Measurements from ENCODE around the gene ALG14.

The ALG14 gene

DNA sequence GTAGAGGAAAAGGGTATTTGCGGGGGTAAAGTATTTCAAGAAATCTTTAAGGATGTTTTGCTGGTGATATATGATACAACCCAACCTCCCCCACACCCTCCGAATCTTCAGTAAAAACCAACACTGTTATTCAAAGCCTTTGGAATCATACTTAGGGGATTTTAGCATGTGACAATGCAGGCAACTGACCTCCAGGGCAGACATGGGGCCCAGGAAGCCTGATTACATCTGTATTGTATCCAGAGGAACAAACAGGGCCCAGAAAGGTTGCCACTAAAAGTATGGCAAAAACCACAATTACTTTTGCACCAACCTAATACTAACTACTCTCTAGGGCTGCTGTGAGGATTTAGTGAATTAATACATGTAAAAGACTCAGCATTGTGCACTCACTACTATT is 102.0 kb downstream of the ALG14 start:
- no peaks in the 10 kb centered on the region for H4K20me1 ChIP-seq (ENCODE audit: insufficient read depth, low read length)
- H2AFZ ChIP-seq (ENCODE audit: low read length): no peak overlapping the region
- H3K4me3 ChIP-seq (ENCODE audit: low read depth, low read length, poor library complexity, severe bottlenecking): no peak overlapping the region
- no peaks in the 10 kb centered on the region for H3K36me3 ChIP-seq (ENCODE audit: insufficient read depth, low read length)
- no peaks in the 10 kb centered on the region; the same call in 1 of the 2 replicates for H3F3A ChIP-seq (ENCODE audit: insufficient read depth, low read length)
- no peaks in the 10 kb centered on the region for H3K79me2 ChIP-seq (ENCODE audit: insufficient read depth, low read length)
- no peaks in the 10 kb centered on the region for H3K27me3 ChIP-seq (ENCODE audit: insufficient read depth, low read length)
- H3K9me2 ChIP-seq (ENCODE audit: low read depth, low read length): no peaks in the 10 kb centered on the region
- no peaks in the 10 kb centered on the region for H3K4me1 ChIP-seq (ENCODE audit: insufficient read depth, low read length, severe bottlenecking)
- no peak overlapping the region for H3K27ac ChIP-seq (ENCODE audit: low read depth, low read length, poor library complexity, severe bottlenecking)
- no peaks in the 10 kb centered on the region for H3K9me3 ChIP-seq (ENCODE audit: low read length)
- TF ChIP-seq, protein P1, sequence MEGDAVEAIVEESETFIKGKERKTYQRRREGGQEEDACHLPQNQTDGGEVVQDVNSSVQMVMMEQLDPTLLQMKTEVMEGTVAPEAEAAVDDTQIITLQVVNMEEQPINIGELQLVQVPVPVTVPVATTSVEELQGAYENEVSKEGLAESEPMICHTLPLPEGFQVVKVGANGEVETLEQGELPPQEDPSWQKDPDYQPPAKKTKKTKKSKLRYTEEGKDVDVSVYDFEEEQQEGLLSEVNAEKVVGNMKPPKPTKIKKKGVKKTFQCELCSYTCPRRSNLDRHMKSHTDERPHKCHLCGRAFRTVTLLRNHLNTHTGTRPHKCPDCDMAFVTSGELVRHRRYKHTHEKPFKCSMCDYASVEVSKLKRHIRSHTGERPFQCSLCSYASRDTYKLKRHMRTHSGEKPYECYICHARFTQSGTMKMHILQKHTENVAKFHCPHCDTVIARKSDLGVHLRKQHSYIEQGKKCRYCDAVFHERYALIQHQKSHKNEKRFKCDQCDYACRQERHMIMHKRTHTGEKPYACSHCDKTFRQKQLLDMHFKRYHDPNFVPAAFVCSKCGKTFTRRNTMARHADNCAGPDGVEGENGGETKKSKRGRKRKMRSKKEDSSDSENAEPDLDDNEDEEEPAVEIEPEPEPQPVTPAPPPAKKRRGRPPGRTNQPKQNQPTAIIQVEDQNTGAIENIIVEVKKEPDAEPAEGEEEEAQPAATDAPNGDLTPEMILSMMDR (IDR thresholded peaks at IDR 0.05; ENCODE audit: low read length): no peak
- TF ChIP-seq EZH2 (IDR thresholded peaks at IDR 0.05; ENCODE audit: borderline replicate concordance, low read length): no peak
- H3K4me2 ChIP-seq (ENCODE audit: low read length): no peak overlapping the region
- no peak overlapping the region for H3K9ac ChIP-seq (ENCODE audit: low read length)

DNA sequence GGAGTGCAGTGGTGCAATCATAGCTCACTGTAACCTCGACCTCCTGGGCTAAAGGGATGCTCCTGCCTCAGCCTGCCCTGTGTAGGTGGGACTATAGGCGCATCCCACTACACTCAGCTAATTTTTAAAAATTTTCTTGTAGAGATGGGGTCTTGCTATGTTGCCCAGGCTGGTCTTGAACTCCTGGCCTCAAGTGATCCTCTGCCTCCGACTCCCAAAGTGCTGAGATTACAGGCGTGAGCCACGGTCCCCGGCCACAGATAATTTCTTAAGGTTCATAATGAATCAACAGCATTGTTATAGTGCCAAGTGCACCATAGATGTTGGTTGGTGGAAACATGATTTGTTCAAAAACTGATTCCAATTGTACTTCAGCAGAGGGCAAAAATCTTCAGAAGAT is 103.6 kb downstream of the ALG14 start:
- H2AFZ ChIP-seq (ENCODE audit: low read length): no peak overlapping the region
- no peak overlapping the region for H3K27ac ChIP-seq (ENCODE audit: low read depth, low read length, poor library complexity, severe bottlenecking)
- no peaks in the 10 kb centered on the region for H3K9me3 ChIP-seq (ENCODE audit: low read length)
- no peaks in the 10 kb centered on the region; the same call in 1 of the 2 replicates for H3F3A ChIP-seq (ENCODE audit: insufficient read depth, low read length)
- H3K4me3 ChIP-seq (ENCODE audit: low read depth, low read length, poor library complexity, severe bottlenecking): no peak overlapping the region
- no peaks in the 10 kb centered on the region for H3K79me2 ChIP-seq (ENCODE audit: insufficient read depth, low read length)
- H4K20me1 ChIP-seq (ENCODE audit: insufficient read depth, low read length): no peaks in the 10 kb centered on the region
- TF ChIP-seq, protein P1 (IDR thresholded peaks at IDR 0.05; ENCODE audit: low read length): no peak
- TF ChIP-seq EZH2 (IDR thresholded peaks at IDR 0.05; ENCODE audit: borderline replicate concordance, low read length): no peak
- H3K9ac ChIP-seq (ENCODE audit: low read length): no peak overlapping the region
- H3K4me2 ChIP-seq (ENCODE audit: low read length): no peak overlapping the region
- no peaks in the 10 kb centered on the region for H3K27me3 ChIP-seq (ENCODE audit: insufficient read depth, low read length)
- no peaks in the 10 kb centered on the region for H3K36me3 ChIP-seq (ENCODE audit: insufficient read depth, low read length)
- H3K4me1 ChIP-seq (ENCODE audit: insufficient read depth, low read length, severe bottlenecking): no peaks in the 10 kb centered on the region
- no peaks in the 10 kb centered on the region for H3K9me2 ChIP-seq (ENCODE audit: low read depth, low read length)

DNA sequence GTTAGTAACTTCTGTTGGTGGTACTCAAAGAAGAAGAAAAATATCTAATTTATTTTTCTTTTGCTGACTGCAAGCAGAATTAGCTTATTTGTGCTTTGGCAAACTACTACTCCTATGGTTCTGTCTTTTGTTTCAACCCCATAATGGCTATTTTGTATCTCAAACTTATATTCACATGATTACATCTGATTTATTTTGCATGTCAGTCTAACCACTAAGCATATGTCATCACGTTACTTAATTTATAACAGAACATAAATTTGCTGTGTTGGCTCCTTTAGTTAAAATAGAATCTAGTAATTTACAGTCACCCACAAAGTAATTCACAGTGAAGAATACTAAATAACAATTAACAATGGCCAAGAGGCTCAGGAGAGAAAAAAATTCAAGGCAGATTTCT is 106.7 kb downstream of the ALG14 start:
- Histone ChIP-seq H3K27ac (ENCODE audit: low read depth, low read length, poor library complexity, severe bottlenecking) (no peak overlapping the region), H2AFZ (ENCODE audit: low read length) (no peak overlapping the region), H3K4me2 (ENCODE audit: low read length) (no peak overlapping the region), H3K79me2 (ENCODE audit: insufficient read depth, low read length) (no peaks in the 10 kb centered on the region), H4K20me1 (ENCODE audit: insufficient read depth, low read length) (no peaks in the 10 kb centered on the region), H3K9me2 (ENCODE audit: low read depth, low read length) (no peaks in the 10 kb centered on the region), H3K27me3 (ENCODE audit: insufficient read depth, low read length) (no peaks in the 10 kb centered on the region), H3K9ac (ENCODE audit: low read length) (no peak overlapping the region), H3K9me3 (ENCODE audit: low read length) (no peaks in the 10 kb centered on the region), H3F3A (ENCODE audit: insufficient read depth, low read length) (no peaks in the 10 kb centered on the region; the same call in 1 of the 2 replicates), H3K4me1 (ENCODE audit: insufficient read depth, low read length, severe bottlenecking) (peaks cover 24% of the 10 kb centered on the region), H3K36me3 (ENCODE audit: insufficient read depth, low read length) (no peaks in the 10 kb centered on the region), H3K4me3 (ENCODE audit: low read depth, low read length, poor library complexity, severe bottlenecking) (no peak overlapping the region)
- TF ChIP-seq, protein P1 (IDR thresholded peaks at IDR 0.05; ENCODE audit: low read length): no peak
- no peak for TF ChIP-seq EZH2 (IDR thresholded peaks at IDR 0.05; ENCODE audit: borderline replicate concordance, low read length)

Measured in OCI-LY1 (cell line).